MG63 (cell line): ENCODE results near the gene FAT1. TPM values are rescaled to one million over a fixed set of nuclear protein-coding genes. Genes with fewer than 3 reads are reported as not detected.

ENCODE experiments used
- DNase-seq: peaks from one replicate; pipeline ENCODE4 v3.0.0-alpha.2; 2020
- H3K27me3 ChIP-seq: fragments of 250-450 bp; sonication (Bioruptor Pico); 2 replicates; pipeline ENCODE4 v1.5.1; 2020; ENCODE audit warnings: mild to moderate bottlenecking, moderate library complexity
- H3K36me3 ChIP-seq: fragments of 250-450 bp; sonication (Bioruptor Pico); 2 replicates; pipeline ENCODE4 v1.5.1; 2020; ENCODE audit warnings: mild to moderate bottlenecking, moderate library complexity
- H3K4me3 ChIP-seq: fragments of 250-450 bp; sonication (Bioruptor Pico); 2 replicates; pipeline ENCODE4 v1.5.1; 2020; ENCODE audit warnings: mild to moderate bottlenecking, moderate library complexity
- H3K9me3 ChIP-seq: fragments of 250-450 bp; sonication (Bioruptor Pico); 2 replicates; pipeline ENCODE4 v1.5.1; 2020; ENCODE audit warnings: mild to moderate bottlenecking, moderate library complexity
- total RNA-seq: library from RNA; depleted of rRNA; stranded (reverse); fragments of >200 nt; shearing (Covaris generic); gene quantifications from 2 replicates; pipeline ENCODE4 v1.2.3, GENCODE V29; 2014; ENCODE audit warnings: low replicate concordance; rRNA removed

The FAT1 gene
- total RNA-seq, 1 experiment from 2014 or later, result 10.6 TPM

GRCh38 chr4:186557061-186557460, 166.6 kb downstream of the FAT1 start:
- Histone ChIP-seq H3K27me3 (no peaks in the 10 kb centered on the region), H3K9me3 (no peaks in the 10 kb centered on the region), H3K36me3 (no peaks in the 10 kb centered on the region), H3K4me3 (no peak overlapping the region)
- no peak for DNase-seq

- Histone ChIP-seq H3K4me3 (peak within 1 kb of the TSS; percentile 24), H3K36me3 (no peaks in the 10 kb centered on the region), H3K9me3 (no peaks in the 10 kb centered on the region), H3K27me3 (no peaks in the 10 kb centered on the region; the same call in 1 of the 2 replicates)
- no peak for DNase-seq
Measured at GRCh38 chr4:186554914-186555827, 168.5 kb downstream of the FAT1 start, which contains the start of gene MTNR1A. TSS of gene MTNR1A (minus strand) at chr4:186555567. CDS start at chr4:186555365, 202 bp downstream.

DNA sequence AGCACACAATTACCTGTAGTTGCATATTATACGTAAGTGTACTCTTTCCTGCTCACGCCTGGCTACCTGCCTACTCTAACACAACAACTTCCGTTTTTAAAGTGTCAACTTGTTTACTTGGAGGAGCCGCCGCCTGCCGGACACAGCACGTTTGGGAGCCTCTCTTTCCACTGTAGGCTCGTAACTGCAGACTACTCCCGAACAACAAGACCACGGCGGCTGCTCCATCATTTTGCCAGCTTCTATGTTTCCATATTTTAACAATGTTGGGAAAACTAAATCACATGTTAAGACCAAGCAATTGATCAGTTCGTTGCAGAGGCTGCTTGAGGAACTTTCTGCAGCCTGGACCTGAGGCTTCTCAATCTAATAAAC, 169.1 kb downstream of the FAT1 start:
- Histone ChIP-seq H3K4me3 (no peak overlapping the region), H3K27me3 (no peaks in the 10 kb centered on the region; the same call in 1 of the 2 replicates)
- DNase-seq, result no peak

DNA sequence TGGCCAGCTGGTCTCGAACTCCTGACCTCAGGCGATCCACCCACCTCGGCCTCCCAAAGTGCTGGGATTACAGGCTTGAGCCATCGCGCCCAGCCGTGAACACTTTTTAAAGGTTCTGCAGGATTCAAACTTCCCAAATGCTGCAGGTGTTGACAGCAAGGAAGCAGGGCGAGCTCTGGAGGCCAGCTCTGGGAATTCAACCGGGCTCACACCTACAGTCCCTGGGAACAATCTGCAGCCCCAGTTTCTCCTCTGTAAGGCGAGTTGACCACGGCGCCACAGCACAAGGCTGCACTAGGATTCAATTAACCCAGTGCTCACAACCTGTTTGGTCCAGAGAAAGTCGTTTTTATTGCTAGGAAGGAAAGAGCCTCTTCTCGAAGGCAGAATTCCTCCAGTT, 169.9 kb downstream of the FAT1 start:
- Histone ChIP-seq H3K4me3 (no peak overlapping the region), H3K36me3 (no peaks in the 10 kb centered on the region), H3K9me3 (no peaks in the 10 kb centered on the region), H3K27me3 (no peaks in the 10 kb centered on the region; the same call in 1 of the 2 replicates)
- DNase-seq, result no peak

More for the DNA sequence above, 169.1 kb downstream of the FAT1 start:
- H3K36me3 ChIP-seq, result no peaks in the 10 kb centered on the region
- no peaks in the 10 kb centered on the region for H3K9me3 ChIP-seq

DNA sequence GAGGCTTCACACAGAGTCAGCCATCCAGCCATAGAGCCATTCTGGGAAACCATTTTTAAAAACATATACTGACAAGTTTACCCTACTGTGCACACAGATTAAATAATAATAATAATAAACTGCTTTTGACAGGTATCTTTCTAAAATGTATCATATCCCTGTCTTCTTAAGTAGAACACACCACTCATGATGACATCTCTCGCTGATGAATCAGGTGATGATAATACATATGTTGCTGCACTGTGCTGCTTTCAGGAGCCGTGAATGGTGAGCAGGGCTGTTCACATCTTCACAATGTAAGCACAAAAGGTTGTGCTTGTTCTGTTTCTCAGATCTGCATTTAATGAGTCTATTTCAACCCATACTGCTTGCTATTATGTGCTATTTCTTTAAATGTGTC, 171.8 kb downstream of the FAT1 start:
- no peaks in the 10 kb centered on the region; the same call in 1 of the 2 replicates for H3K27me3 ChIP-seq
- H3K36me3 ChIP-seq, result no peaks in the 10 kb centered on the region
- no peak overlapping the region for H3K4me3 ChIP-seq
- H3K9me3 ChIP-seq, result no peaks in the 10 kb centered on the region
- DNase-seq, result no peak

DNA sequence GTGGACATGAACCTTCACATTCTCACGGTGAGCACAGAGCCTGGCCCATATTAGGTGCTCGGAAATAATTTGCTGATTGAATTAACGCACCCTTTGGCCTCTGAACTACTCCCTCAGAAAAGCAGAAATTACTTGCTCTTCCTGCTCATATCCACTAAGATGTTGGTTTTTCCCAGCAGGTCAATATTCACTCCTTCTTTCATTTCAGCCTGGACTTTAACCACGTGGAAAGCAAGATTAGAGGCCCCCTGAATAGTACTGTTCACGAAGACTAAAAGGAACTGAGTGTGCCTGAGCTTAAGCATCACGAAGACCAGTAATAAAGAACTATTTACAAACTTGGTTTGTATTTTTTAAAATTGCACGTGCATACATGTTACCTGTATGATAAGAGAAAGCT, 178.2 kb downstream of the FAT1 start:
- H3K9me3 ChIP-seq, result no peaks in the 10 kb centered on the region
- no peak for DNase-seq
- no peaks in the 10 kb centered on the region for H3K36me3 ChIP-seq
- no peak overlapping the region for H3K4me3 ChIP-seq
- no peaks in the 10 kb centered on the region; the same call in 1 of the 2 replicates for H3K27me3 ChIP-seq

GRCh38 chr4:186543206-186543605, 180.4 kb downstream of the FAT1 start:
- no peak overlapping the region for H3K4me3 ChIP-seq
- no peaks in the 10 kb centered on the region for H3K27me3 ChIP-seq
- H3K36me3 ChIP-seq, result no peaks in the 10 kb centered on the region
- no peaks in the 10 kb centered on the region for H3K9me3 ChIP-seq
- DNase-seq, result no peak

GRCh38 chr4:186541801-186542200, 181.9 kb downstream of the FAT1 start:
- Histone ChIP-seq H3K36me3 (no peaks in the 10 kb centered on the region), H3K4me3 (no peak overlapping the region), H3K9me3 (no peaks in the 10 kb centered on the region), H3K27me3 (no peaks in the 10 kb centered on the region)
- no peak for DNase-seq

DNA sequence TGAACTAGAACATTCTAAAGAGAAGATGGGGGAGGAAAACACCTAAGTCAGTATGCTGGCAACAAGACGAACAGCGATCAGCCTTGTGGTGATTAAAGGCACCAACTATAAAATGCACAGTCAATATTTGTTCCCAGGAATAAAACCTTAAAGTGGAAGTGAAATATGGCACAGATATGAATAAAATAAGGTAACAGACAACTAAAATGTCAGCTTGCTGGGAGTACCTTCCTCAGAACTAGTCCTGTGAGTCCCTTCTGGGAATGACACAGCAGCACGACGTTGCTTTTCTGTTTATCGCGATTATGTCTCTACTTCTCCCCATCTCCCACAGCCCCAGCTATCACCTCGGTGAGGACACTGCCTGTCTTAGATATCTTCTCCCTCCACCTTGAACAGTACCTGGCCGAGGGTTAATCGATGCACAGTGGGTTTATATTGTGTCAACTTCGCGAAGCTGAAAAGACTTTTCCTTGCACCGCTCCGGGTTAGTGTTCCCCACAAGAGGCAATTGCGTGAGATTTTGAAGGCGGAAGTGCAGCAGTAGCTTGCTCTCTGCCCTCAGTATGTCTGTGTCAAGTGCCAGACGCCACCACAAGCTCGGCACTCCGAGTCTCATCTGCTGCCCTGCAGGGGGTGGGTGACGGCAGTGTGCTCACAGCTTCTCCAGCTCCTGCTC, 185.7 kb downstream of the FAT1 start:
- no peaks in the 10 kb centered on the region for H3K9me3 ChIP-seq

More for the DNA sequence above, 185.7 kb downstream of the FAT1 start:
- Histone ChIP-seq H3K36me3 (no peaks in the 10 kb centered on the region), H3K4me3 (no peak overlapping the region), H3K27me3 (no peaks in the 10 kb centered on the region)
- no peak for DNase-seq

Other genes with a start within 250 kb of the FAT1 start
- not detected in 2 replicates for gene MTNR1A, start 168.3 kb downstream of the FAT1 start, total RNA-seq